GM18526 (cell line): ENCODE measurements around the gene C2CD2L.
A peak's percentile ranks its signal among the peaks of the same experiment; 100 is the strongest.

ENCODE experiments used
- POLR2A ChIP-seq: IDR thresholded peaks from 3 replicates; pipeline ENCODE4 v1.6.1; 2011; ENCODE audit not compliant: insufficient read length; ENCODE audit errors: extremely low read depth

Gene C2CD2L

DNA sequence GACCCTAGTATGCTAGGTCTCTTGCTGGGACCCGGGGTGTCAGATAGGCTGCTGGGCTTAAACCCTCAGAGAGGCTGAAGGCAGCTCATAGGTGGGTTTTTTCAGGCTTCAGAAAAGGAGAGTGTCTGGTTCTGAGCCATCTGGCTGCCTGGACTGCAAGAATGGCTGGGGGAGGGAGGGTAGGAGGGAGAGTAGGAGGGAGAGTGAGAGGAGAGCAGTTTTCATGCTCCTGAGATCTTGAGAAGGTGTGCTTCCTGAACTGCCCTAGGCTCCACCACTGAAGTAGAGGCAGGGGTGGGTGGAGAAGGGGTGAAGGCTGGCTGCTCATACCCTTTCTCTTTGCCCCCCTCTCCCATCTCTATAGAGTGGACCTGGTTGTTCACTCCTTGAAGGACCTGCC, 17.8 kb upstream of the C2CD2L start:
- no peak for TF ChIP-seq POLR2A

DNA sequence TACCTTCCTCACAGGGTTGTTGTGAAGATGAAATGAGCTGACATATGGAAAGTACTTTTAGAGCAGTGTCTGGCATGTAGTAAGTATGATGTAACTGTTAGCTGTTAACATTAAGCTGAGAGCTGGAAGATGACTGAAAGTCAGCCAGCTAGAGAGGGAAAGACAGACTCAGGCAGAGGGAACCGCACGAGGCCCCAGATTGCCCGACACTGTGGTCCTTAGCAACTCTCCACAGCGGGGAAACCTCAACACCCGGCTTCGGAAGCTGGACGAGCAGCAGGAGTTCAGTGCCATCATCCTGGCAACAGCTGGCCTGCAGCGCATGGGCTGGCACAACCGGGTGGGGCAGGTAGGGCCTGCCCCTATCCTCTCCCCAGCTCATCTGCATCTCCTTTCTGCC, 16.0 kb upstream of the C2CD2L start:
- no peak for TF ChIP-seq POLR2A

DNA sequence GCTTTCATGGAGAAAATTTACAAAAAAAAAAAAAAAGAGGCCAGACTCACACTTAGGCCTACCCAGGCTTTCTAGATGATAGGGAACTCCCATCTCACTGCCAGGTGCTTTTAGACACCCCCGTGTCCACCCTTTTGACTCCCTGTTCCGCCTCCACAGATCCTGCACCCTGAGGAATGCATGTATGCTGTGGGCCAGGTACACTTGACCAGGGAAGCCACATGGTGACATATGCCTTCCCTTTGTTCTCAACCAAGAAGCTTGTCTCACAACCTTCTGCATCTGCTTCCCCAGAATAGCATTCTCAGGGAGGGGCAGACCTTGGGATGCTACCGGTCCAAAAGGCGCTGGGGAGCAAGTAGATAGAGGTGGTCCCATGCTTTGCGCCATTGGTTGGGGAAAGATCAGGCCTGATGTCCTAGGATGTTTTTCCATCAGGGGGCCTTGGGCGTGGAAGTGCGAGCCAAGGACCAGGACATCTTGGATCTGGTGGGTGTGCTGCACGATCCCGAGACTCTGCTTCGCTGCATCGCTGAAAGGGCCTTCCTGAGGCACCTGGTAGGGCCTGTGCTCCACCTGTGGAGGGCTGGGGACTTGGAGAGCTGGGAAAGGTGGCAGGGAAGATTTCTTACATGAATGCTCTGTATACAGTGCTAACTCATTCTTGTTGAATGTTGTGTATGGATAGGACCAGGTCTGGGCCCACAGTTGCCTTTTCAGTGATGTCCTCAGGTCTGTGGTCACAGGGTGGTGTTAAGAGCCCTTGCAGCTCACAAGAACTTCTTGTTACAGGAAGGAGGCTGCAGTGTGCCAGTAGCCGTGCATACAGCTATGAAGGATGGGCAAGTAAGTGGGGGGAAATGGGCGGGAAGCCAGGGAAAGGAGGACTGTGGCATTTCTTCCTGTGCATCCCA, 14.9 kb upstream of the C2CD2L start:
- peak; percentile 15 for TF ChIP-seq POLR2A

DNA sequence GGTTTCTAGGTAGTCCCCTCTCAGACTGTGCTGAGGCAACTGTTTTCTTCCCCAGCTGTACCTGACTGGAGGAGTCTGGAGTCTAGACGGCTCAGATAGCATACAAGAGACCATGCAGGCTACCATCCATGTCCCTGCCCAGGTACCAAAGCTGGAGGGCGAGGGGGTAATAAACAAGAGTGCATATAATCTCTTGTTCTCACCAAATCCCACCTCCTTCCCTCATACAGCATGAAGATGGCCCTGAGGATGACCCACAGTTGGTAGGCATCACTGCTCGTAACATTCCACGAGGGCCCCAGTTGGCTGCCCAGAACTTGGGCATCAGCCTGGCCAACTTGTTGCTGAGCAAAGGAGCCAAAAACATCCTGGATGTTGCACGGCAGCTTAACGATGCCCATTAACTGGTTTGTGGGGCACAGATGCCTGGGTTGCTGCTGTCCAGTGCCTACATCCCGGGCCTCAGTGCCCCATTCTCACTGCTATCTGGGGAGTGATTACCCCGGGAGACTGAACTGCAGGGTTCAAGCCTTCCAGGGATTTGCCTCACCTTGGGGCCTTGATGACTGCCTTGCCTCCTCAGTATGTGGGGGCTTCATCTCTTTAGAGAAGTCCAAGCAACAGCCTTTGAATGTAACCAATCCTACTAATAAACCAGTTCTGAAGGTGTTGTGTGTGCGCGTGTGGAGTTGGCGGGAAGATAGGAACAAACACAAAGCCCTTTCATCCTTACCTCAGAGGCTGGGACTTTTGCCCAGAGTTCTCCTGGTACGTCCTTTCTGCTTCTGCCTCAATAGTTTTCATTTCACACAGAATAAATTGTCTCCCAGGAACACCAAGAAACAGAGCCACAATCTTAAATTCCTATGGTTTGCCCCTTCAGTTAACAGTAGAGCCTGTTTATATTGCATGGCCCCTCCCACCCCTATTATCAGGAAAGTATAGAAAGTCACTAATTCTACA, 14.0 kb upstream of the C2CD2L start:
- no peak for TF ChIP-seq POLR2A

DNA sequence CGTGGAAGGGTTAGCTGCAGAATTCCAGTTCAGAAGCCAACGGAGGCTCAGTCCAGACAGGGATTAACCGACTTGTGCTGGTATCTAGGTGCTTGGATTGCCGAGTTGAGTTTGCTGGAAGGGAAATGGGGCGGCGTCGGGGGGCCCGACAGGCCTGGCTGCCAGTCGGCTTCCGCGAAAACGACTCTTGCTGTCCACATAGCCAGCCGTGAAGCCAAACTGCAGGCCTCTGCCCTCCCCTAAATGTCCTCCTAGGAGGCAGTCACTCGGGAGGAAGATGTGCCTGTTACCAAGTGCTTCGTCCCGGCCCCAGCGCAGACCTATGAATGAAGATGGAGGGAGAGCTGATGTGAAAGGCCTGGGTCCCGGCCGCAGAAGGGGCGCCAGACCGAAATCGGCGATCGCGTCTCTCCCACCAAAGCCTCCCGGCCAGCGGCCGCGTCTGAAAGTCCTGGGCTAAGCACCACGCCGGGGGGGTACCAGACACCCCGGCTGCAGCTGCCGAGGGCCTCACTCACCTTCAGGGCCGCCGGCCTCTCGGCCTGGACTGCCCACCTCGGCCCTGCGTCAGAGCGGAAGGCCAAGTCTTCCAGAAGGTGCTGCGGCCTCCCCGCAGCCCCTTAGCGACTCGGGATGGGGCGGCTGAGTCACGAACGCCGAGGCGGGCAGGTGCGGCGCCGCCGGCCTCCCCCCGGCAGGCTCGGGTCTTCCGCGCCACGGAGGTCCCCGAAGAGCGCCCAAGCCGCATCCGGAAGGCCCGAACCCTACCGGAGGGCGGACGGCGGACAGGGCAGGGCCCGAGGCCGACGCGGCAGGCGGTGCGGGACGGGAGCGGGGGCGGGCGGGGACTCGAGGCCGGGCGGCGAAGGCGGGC, 13.0 kb upstream of the C2CD2L start:
- peak; percentile 15 for TF ChIP-seq POLR2A

DNA sequence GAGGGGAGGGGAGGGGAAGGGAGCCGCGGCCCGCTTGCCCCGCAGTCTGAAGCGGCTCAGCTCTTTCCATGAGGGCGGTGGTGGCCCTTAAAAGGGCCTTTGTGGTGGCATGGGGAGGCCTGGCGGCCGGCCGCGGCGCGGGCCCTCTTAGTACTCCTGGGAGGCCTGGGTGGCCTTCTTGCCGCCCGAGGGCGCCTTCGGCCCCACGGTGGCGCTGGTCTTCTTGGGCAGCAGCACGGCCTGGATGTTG, 12.4 kb upstream of the C2CD2L start:
- TF ChIP-seq POLR2A = no peak

DNA sequence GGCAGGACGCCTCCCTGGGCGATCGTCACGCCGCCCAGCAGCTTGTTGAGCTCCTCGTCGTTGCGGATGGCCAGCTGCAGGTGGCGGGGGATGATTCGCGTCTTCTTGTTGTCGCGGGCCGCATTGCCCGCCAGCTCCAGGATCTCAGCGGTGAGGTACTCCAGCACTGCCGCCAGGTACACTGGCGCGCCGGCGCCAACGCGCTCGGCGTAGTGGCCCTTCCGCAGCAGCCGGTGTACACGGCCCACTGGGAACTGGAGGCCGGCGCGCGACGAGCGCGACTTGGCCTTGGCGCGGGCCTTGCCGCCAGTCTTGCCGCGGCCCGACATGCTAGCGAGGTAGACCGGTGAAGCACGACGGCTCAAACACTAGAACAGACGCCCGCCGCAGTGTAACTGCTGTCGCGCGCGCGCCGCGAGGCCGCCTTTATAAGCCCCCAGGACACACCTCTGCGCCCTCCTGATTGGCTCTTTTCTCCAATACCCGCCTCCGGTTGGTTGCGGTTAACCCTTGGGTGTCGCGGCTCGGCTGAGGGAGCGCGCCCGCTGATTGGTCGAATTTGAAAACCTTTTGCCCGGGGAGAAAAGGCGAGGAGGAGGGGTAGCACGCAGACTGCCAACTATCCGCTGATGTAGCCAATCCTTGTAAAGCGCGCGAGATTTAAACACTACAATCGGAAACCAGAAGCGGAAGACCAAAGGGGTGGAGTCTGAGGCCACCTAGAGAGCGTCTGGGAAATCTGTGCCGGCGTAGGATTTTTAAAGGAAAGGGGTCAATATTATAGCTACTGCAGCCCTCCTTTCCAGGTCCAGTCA, 11.9 kb upstream of the C2CD2L start:
- TF ChIP-seq POLR2A = peak; percentile 100

DNA sequence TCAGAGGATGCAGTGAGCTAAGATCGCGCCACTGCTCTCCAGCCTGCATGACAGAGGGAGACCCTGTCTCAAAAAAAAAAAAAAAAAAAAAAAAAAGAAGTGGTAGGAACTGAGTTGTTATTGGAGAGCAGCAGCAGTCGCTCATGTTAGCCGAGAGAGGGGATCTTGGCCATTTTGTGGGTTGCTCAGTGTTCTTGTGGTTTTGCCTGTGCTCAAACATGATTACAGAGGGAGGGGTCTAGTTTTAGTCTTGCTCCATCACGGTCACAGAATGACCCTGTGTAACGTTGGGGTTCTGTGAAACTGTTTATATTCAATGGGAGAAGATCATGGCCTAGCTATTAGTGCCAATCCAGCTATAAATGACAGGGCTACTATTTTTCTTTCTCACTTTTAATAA, 7.4 kb upstream of the C2CD2L start:
- no peak for TF ChIP-seq POLR2A

DNA sequence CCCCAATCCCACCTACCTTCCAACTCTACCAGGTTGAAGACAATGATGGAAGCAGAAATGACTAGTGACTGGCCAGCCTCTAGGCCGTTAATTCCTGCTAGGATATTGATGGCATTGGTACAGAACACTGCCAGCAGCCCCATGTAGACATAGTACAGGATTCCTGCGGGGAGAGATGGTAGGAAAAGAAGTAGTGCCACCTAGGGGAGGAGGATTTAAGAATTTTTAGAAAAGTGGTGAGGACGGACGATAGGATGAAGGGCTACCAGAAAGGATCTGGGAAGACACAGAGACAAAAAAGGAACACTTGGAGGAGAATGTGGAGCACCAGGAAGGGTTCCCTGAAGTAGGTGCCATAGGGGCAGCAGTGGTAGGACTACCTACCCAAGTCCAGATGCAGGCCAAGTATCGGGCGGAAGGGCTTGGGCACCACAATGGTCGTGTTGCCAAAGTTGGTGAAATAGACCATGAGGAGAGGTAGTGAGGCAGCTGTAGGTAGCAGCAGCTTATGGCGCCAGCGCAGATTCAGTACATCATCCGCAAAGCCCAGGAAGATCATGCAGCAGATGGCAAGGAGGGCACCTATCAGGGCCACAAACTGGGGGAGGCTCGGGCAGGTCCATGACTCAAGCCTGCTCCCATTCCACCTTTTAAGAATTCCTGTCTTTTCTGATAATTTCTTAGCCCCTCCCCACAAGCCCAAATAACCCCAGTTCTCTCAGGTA, 6.7 kb upstream of the C2CD2L start:
- TF ChIP-seq POLR2A = no peak

DNA sequence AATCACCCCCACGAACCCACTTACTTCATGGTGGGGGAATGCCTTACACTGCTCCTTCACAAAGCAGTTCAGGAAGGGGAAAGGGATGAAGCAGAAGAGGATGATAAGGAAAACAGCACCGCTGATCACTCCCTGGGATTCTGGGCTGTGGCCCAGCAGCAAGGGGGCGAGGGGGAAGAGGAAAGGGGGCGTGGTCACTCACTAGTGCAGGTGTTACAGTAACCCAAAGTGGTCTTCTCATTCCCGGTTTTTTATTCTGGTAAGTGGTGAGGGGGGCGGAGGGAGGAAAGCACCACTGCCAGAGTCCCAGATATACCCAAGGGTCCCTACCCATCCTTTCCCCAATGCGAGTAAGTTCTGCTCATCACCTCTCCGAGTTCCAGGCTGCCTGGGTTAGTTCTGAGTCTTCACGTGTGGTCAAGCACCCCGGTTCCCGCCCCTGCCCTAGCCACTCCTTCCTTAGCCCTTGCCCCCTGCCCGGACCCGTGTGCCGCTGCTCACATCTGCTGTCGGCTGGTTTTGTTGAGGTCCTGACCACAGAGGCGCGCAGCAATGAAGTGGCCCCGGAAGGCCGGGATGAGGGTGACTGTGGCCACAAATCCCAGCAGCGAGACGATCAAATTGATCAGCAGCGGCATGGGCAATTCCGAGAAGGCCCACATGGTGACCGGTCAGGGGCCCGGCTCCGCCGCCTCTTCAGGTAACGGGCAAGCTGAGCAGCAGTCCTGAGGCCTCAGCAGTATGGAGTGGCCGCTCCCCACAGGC, 6.0 kb upstream of the C2CD2L start:
- no peak for TF ChIP-seq POLR2A

DNA sequence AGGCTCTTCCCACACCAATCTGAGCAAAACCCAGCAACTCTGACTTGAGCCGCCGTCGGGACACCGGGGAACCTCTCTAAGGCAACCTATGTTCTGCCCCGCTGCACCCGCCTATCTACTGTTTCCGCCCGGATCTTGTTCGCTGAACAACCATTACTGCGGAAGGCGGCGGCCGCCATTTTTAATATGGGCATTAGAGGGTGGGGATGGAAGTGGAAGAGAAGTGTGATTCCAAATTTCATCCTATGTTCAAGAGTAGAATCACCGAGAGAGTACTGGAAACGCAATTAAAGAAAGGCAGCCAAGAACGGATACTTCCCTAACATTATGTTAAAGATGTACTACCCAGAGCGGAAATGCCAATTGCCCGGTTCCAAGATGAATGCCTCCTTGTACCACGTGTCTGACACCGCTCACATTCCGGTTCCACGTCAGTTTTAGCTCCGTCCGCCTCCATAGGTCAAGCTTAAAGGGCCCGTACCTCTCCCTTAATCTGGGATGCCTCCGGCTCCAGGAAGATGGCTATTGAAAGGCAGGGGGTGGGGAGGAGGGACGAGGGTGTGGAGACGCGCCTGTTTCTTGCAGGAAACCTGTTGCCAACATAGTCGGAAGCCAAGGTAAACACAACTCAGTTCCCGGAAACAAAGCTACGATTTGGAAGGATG, 5.3 kb upstream of the C2CD2L start, which contains the start of gene DPAGT1:
Gene DPAGT1 (minus strand): TSS at position 95 of the 665 bp plus-strand sequence. CDS start 198 bp downstream, outside the sequence.
- peak; percentile 51 for TF ChIP-seq POLR2A

DNA sequence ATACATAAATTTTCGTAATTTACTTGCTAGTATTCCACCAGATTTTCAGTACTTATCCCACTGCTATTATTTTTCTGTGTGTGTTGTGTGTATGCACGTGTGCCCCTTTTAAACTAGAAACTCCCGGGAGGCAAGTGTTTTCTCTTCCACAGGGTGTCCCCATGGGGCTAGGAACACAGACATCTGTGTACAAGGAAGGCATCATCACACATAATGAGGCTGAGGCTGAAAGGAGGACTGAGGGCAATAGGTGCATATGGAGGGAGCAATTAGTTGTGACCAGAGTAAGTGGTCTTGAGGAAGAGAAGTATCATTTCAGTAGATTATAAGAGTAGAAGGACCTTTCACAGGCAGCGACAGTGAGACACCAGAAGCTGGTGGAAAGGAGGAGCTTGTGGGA, 3.4 kb upstream of the C2CD2L start:
- TF ChIP-seq POLR2A = no peak
